GM19193 (cell line): ENCODE results near the gene FGF22.

ENCODE experiments used
- POLR2A ChIP-seq: IDR thresholded peaks from 4 replicates; pipeline ENCODE4 v1.6.1; 2011; ENCODE audit not compliant: insufficient read depth, insufficient read length; ENCODE audit errors: extremely low read depth

The FGF22 gene

GRCh38 chr19:602391-603301, 37.0 kb upstream of the FGF22 start:
- no peak for TF ChIP-seq POLR2A

- no peak for TF ChIP-seq POLR2A
Observed at GRCh38 chr19:604355-604754, 35.3 kb upstream of the FGF22 start.

GRCh38 chr19:607301-608154, 32.2 kb upstream of the FGF22 start:
- TF ChIP-seq POLR2A = no peak

- no peak for TF ChIP-seq POLR2A
Observed at GRCh38 chr19:608155-609003, 31.3 kb upstream of the FGF22 start.

- TF ChIP-seq POLR2A = no peak
Observed at GRCh38 chr19:609004-609346, 30.7 kb upstream of the FGF22 start.

- TF ChIP-seq POLR2A = no peak
Observed at GRCh38 chr19:610071-610800, 29.4 kb upstream of the FGF22 start.

GRCh38 chr19:610801-611480, 28.7 kb upstream of the FGF22 start:
- TF ChIP-seq POLR2A = no peak

- TF ChIP-seq POLR2A = no peak
Observed at GRCh38 chr19:611481-611868, 28.2 kb upstream of the FGF22 start.

GRCh38 chr19:612941-613340, 26.7 kb upstream of the FGF22 start:
- TF ChIP-seq POLR2A = no peak

GRCh38 chr19:613732-614567, 25.7 kb upstream of the FGF22 start:
- TF ChIP-seq POLR2A = no peak

GRCh38 chr19:615619-616018, 24.1 kb upstream of the FGF22 start:
- no peak for TF ChIP-seq POLR2A

- TF ChIP-seq POLR2A = no peak
Observed at GRCh38 chr19:616062-616700, 23.5 kb upstream of the FGF22 start.
